ENCODE data around the gene C1QTNF5. TPM values are rescaled to one million over a fixed set of nuclear protein-coding genes. Genes with fewer than 3 reads are reported as not detected.

C1QTNF5 gene
- total RNA-seq, 1 donor from 2014 or later = 15.1 TPM

DNA sequence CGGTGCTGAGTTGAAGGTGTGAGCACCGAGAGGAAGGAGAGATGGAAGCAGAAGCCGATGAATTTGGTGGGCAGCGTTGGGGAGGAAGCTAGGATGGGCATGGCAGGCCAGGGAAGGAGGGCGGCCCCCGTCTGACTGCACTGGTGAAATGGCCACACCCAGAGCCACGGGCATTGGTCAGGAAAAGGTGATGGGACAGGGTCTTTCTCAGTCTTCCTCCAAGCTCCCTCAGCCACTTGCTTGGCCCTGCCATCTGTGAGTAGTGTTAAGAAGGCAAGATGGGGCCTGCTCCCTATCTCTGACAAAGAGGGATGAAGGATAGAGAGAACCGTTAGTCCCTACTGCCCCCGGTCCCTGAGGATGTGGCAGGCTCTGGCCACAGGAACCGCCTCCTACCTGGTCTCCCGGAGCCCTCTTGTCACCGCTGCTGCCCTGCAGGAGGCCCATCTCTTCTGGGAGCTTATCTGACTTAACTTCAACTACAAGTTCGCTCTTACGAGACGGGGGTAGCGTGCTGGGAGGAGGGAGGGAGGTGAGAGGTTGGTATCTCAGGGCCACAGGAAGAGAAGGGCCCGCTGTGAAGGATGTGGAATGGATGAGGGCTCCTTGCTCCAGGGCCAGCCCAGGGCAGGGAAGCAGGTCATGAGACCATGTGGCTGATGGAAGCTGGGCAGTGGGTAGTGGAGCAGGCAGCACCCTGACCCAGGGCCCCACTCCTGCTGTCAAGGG lies 30.6 kb downstream of the C1QTNF5 start:
- ATAC-seq (ENCODE audit: poor library complexity) (no peak), DNase-seq (no peak)
- intact Hi-C loops (cut with DNase I) = no loop called here

DNA sequence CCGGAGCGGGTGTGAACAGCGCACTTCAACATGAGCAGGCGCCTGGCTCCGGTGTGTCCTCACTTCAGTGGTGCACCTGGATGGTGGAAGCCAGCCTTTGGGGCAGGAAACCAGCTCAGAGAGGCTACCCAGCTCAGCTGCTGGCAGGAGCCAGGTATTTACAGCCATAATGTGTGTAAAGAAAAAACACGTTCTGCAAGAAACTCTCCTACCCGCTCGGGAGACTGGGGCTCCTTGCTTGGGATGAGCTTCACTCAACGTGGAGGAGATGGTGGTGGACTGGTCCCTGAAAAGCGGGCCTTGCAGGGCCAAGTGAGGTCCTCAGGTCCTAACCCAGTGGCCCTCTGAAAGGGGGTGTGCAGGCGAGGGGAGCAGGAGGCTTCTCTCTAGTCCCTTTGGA lies 31.3 kb downstream of the C1QTNF5 start:
- intact Hi-C loops (cut with DNase I) = no loop called here
- DNase-seq (no peak), ATAC-seq (ENCODE audit: poor library complexity) (no peak)

DNA sequence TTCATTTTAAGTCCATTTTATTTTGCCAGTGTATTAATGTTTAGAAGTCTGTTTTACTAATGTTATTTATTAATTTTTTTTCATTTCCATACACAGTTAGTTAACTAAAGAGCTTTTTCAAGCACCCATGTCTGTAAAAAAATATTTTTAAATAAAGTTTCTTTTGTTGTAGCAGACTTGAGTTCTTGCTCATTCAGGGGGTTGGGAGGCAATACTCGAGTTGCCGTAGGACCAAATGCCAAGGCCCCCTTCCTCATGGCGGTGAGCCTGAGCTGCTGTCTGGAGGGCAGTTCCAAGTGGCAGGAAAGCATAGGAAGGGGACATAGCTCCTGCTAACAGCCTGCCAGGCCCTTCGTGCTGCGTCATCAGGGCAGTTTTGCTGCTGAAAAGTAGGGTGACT lies 32.7 kb downstream of the C1QTNF5 start:
- ATAC-seq (ENCODE audit: poor library complexity) (no peak), DNase-seq (no peak)
- intact Hi-C loops (cut with DNase I) = no loop called here

DNA sequence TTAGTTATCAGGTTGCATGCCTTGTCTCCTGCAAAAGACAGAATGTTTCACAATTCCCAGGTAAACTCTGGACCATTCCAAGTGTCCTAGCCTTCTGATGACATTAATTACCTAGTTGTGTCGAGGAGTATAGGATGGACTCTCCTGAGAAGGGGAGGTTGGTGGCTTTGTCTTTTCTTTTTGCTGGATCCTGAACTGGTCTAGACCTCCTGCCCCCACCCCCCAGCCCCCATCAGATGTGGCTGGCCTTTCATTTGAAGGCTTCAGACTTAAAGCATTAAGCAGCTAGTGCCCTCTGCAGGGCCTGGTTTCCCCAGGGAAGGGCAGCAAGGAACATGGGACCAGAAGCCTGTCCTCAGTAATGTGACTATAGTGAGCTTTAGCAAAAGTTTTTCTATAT lies 33.5 kb downstream of the C1QTNF5 start:
- DNase-seq (no peak), ATAC-seq (ENCODE audit: poor library complexity) (peak; percentile 31)
- intact Hi-C loops (cut with DNase I) = no loop called here

DNA sequence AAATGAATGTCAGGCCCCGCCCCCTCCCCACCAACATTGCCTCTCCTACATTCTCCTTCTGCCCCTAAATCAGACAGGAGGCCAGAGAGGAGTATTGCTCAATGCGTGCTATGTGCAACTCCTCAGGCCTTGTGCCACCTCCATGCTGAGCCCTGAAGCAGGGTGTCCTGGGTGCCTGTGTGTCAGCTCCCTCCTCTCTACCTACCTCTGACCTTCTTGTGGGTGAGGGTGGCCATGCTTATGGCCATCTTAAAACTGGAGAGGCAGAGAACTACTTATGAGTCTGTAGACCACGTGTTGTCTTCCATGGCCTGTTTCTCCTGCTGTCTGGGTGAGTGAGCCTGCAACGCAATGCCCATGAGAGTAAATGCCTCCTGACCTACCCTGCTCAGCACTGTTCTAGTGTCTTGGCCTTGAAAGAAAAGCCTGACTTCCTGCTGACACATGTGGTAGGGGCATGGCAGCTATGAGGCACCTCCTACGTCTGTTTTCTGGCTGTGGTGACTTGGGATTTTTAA lies 34.3 kb downstream of the C1QTNF5 start:
- intact Hi-C loops (cut with DNase I) = no loop called here
- DNase-seq (no peak), ATAC-seq (ENCODE audit: poor library complexity) (peak; percentile 42)

DNA sequence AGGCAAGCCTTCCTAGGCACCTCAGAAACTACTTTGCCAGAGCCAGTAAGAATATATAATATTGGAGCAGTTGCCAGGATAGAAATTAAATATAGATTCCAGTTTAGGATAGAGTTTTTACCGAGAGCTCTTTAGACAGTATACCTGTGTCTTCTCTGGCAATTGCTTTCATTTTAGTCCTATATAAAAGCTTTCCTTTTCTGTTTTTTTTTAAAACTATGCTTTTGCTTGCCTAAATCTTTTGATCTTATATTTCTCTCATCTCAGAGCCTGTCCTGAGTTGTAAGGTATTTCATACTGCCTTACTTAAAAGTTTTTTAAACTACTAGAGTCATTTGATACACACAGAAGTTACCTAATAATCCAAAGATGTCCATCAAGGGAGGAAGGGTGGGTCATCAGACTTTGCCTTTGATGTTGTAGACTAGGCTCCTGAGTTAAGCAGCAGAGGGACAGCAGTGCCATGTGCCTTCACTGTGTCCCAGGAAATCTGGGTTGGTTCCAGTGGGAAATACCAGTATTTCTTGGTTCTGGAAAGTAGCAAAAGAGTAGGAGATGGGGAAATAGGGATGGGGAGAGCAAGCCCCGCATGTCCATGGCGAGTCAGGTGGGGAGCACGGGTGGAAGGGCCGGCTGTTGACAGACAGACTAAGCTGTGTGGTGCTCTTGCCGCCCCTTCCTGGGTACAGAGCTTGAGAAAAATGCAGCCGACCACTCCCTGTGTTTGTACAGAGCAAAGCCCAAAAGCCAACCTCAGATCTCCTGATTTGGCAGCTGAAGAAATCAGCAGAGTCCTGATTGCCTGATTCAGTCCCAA lies 34.9 kb downstream of the C1QTNF5 start:
- DNase-seq (no peak), ATAC-seq (ENCODE audit: poor library complexity) (no peak)
- intact Hi-C loops (cut with DNase I) = no loop called here

DNA sequence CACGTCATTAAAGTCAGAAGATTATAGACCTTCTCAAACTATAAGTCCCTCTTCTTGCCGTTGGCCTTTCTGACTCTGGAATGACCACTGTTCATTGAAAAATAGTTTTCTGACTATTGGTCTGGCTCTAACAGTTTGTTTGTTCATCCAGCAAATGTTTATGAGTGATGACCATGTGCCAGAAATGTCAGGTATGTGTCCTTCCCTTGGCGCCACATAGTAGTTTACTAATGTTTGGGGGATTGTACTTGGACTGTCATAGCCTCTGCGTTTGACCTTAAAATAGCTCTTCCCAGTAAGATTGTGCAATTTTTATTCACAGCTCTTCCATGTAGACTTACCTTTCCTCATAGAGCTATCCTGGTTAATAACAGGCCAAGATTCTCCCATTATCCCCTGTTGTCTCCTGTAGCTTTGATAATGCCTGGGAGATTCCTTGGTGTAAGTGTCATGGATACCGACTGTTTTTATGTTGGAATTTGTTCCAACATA lies 37.4 kb downstream of the C1QTNF5 start:
- intact Hi-C loops (cut with DNase I) = no loop called here

DNA sequence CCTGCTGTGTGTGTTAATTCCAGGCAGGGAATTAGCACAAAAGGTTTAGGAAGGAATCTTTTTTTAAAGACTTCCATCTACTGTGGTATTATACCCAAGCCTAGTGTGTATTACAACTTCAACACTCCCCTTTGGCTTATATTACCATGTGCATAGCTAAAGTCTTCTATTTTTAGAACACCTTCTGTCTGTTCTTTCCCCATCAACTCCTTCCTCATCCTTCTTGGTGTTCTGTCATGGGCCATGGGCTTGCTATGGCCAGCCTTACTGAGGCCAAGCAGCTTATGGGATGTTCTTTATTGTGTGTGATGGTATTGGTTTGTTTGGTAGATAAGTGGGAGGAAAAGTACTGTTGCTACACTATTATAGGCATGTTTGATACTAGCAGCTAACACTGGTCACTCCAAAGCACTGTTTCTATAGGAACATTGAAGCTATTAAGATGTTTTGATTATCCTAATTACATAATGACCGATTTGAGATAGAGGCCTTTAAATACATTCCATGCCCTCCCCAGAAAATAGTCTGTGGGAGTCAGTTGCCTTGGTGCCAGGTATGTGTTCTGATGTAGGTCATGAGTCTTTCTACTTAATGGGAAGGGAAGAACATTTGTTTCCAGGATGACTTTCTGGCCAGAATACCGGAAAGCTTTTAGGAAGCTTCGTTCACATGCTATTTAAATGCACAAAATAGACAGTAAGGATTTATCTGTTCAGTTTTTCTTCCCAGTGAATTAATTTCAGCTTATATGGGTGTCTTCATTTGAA lies 40.3 kb downstream of the C1QTNF5 start:
- intact Hi-C loops (cut with DNase I) = no loop called here
- DNase-seq = no peak
- ATAC-seq (ENCODE audit: poor library complexity) = peak; percentile 36

More for the DNA sequence above, 37.4 kb downstream of the C1QTNF5 start:
- DNase-seq (no peak), ATAC-seq (ENCODE audit: poor library complexity) (no peak)

DNA sequence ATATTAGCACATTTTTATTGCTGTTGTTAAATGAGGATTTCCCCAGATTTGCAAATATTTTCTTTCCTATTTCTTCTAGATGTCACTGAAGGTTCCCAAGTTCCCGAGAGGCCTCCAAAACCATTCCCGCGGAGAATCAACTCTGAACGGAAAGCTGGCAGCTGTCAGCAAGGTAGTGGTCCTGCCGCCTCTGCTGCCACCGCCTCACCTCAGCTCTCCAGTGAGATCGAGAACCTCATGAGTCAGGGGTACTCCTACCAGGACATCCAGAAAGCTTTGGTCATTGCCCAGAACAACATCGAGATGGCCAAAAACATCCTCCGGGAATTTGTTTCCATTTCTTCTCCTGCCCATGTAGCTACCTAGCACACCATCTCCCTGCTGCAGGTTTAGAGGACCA lies 41.3 kb downstream of the C1QTNF5 start:
- no peak for DNase-seq
- ATAC-seq (ENCODE audit: poor library complexity) = no peak
- intact Hi-C loops (cut with DNase I) = no loop called here

DNA sequence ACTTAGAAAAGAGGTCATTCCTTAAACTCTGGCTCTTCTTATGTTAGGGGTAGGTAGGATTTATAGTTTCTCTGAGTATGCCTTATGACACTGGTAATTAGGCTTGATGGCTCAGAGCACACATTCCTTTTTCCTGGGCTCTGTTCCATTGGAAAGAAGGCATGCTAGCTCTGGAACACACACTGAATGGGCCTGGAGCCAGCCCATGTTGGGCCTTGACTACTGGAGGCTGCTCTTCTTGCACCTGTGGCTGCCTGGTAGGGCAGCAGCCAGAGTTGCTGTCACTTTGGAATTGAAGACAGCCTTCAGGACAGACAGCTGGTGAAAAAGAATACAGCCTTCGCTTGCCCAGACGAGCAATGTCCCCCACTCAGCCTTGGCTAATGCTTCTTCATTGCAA lies 42.0 kb downstream of the C1QTNF5 start:
- DNase-seq (peak; percentile 82), ATAC-seq (ENCODE audit: poor library complexity) (peak; percentile 94)
- intact Hi-C loops (cut with DNase I) = no loop called here

DNA sequence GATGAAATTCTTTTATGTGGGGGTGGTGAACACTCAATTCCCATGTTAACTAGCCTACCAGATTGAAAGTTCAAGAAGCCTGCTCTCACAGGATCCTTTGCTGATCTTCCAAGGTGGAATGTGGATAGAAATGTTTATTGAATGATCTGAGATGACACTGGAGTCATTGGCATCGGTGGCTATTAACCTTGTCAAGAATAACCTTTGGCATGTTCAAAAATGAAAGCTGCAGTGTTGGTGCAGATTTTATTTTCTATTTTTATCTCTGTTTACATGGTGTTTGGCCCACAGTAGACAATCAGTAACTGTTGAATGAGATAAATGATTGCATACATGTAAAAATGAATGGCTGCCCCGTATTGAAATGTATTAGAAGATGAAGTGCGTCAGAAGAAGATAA lies 42.7 kb downstream of the C1QTNF5 start:
- intact Hi-C loops (cut with DNase I) = no loop called here
- no peak for DNase-seq
- no peak for ATAC-seq (ENCODE audit: poor library complexity)

DNA sequence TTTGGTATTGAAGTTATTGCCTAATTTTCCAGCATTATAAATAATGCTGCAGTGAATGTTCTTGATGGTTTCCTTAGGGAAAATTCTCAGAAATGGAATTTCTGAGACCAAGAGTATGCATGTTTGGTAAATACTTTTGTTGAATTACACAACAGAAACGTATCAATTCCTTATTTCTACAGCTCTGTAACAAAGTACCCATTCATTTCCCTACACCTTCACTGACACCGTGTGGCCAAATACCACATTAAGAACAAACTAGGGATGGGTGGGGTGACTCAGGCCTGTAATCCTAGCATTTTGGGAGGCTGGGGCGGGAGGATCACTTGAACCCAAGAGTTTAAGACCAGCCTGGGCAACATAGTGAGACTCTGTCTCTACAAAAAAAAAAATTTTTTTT lies 45.5 kb downstream of the C1QTNF5 start:
- intact Hi-C loops (cut with DNase I) = no loop called here

DNA sequence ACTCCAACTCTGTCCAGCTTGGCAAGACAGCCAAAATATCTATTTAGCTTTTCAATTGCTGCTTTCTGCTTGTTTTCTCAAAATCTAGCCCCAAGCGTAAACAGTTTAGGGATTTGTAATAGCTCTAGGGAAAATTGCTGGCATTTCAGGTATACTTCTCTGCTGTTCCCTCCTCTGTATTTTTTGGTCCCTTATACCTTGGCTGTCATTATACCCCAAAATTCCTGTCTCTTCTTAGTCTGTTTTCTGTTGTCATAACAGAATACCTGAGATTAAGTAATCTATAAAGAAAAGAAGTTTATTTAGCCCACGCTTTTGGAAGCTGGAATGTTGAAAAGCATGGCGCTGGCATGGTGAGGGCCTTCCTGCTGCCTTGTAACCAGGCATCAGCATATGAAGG lies 47.2 kb downstream of the C1QTNF5 start:
- ATAC-seq (ENCODE audit: poor library complexity) (no peak), DNase-seq (no peak)
- intact Hi-C loops (cut with DNase I) = no loop called here

More for the DNA sequence above, 45.5 kb downstream of the C1QTNF5 start:
- DNase-seq (no peak), ATAC-seq (ENCODE audit: poor library complexity) (no peak)

DNA sequence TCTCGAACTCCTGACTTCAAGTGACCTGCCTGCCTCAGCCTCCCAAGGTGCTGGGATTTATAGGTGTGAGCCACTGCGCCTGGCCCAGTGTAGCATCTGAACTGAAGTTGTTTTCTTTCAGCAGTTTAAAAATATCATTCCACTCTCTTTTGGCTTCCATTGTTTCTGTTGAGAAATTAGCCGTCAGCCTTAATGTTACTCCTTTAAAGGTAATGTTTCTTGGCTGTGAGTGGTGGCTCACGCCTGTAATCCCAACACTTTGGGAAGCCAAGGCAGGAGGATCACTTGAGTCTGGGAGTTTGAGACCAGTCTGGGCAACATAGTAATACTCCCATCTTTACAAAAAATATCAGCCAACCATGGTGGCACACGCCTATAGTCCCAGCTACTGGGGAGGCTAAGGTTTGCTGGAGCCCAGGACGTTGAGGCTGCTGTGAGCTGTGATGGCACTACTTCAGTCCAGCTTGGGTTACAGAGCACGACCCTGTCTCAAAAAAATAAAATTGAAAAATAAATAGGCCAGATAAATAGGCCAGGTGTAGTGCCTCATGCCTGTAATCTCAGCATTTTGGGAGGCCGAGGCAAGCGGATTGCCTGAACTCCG lies 49.7 kb downstream of the C1QTNF5 start:
- intact Hi-C loops (cut with DNase I) = no loop called here
- DNase-seq = no peak
- ATAC-seq (ENCODE audit: poor library complexity) = no peak

Small RNAs within 50 kb of the gene (microRNA-seq; reads per million reads assigned to microRNA genes)
- not detected for gene MIR6756

Other genes starting within 250 kb of the C1QTNF5 start
- gene DPAGT1, start 239.0 kb downstream of the C1QTNF5 start, total RNA-seq = 18.2 TPM
- gene C2CD2L, start 233.5 kb downstream of the C1QTNF5 start, total RNA-seq = 9.6 TPM
- 13.3 TPM for gene HINFP, start 219.3 kb downstream of the C1QTNF5 start, total RNA-seq
- gene ABCG4, start 191.8 kb downstream of the C1QTNF5 start, total RNA-seq = 1.5 TPM
- gene NLRX1, start 172.2 kb downstream of the C1QTNF5 start, total RNA-seq = 34.0 TPM
- not detected for gene NHERF4, start 155.4 kb downstream of the C1QTNF5 start, total RNA-seq
- 6.5 TPM for gene CBL, start 134.5 kb downstream of the C1QTNF5 start, total RNA-seq
- gene MCAM, start 23.8 kb downstream of the C1QTNF5 start, total RNA-seq = 41.9 TPM
- gene RNF26, start 6.4 kb downstream of the C1QTNF5 start, total RNA-seq = 12.9 TPM
- not detected for gene MFRP, start 5.8 kb upstream of the C1QTNF5 start, total RNA-seq
- gene USP2, start 40.8 kb upstream of the C1QTNF5 start, total RNA-seq = 136 TPM
- gene THY1, start 82.3 kb upstream of the C1QTNF5 start, total RNA-seq = 1.5 TPM